ENCODE results near the gene RPN2.
A peak's percentile ranks its signal among the peaks of the same experiment; 100 is the strongest.

The RPN2 gene

DNA sequence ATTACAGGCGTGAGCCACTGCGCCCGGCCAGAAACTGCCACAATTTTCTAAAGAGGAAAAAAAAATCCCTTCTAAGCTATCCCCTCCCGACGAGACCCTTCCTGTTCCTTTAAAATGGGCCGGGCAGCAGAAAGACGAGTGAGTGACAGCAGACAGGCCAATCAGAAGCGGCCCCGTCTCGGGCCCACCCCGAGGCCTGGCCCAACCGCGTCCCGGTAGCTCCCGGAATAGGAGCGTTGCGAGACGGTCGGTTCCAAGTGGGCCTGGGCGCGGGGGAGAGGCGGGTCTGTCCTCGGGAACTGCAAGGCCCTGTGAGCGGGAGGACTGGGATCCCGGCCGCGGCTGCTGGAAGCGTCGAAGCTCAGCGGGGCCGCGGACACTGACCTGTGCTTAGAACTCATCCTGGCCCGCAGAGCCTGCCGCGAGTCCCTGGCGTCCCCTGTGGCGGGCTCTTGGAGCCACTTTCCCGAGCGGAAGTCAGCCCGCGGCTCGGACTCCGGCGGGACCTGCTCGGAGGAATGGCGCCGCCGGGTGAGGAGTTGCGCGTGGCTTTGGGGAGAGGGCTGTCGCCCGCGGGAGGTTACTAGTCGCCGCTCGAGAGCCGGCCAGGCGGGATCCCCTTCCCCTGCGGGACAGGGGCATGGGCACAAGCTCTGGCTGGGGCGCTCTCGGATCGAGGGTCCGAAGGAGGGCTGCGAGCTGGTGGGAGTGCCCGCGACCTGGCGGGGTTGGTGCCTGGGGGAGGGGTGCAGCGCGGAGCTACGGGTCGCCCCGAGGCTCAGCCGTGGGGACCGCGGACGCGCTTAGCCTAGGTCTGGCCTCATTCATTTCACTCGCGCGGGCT lies at the start of gene RPN2, which contains the start of gene MROH8:
RPN2 (plus strand) TSS at position 492 of the 844 bp plus-strand sequence; CDS start at position 519, 27 bp downstream.
MROH8 (minus strand) TSS at position 710 of the 844 bp plus-strand sequence.
- in situ Hi-C loops (cut with HindIII; ENCODE audit: low sequenced_read_pairs) = no loop called here
- DNase-seq (ENCODE audit: low read depth, low spot score) = peak; percentile 99
- TF ChIP-seq CTCF (IDR thresholded peaks at IDR 0.05; ENCODE audit: low read depth, low read length) = no peak
- peak within 1 kb of the TSS; percentile 71 for H3K4me3 ChIP-seq (ENCODE audit: low read depth, low read length)

DNA sequence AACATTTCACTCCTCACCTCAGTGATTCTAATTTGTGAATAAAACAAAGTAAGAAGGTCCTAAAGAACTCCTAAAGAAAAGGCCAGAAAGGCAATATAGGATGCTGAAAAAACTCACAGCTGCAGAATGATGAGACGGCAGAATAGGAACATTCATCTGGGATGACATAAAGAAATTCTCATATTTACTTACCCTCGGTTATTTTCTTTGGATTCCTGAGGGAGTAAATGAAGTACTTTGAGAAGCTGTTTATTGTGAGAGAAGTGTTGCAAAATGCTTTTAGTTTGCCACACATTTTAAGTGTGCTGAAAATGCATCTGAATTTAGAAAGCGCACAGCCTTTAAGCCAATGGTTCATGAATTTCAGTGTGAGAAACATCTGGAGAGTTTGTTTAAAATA lies 47.6 kb upstream of the RPN2 start:
- TF ChIP-seq CTCF (IDR thresholded peaks at IDR 0.05; ENCODE audit: low read depth, low read length) = no peak
- no peak for DNase-seq (ENCODE audit: low read depth, low spot score)
- in situ Hi-C loops (cut with HindIII; ENCODE audit: low sequenced_read_pairs) = no loop called here
- H3K4me3 ChIP-seq (ENCODE audit: low read depth, low read length) = no peak overlapping the region

DNA sequence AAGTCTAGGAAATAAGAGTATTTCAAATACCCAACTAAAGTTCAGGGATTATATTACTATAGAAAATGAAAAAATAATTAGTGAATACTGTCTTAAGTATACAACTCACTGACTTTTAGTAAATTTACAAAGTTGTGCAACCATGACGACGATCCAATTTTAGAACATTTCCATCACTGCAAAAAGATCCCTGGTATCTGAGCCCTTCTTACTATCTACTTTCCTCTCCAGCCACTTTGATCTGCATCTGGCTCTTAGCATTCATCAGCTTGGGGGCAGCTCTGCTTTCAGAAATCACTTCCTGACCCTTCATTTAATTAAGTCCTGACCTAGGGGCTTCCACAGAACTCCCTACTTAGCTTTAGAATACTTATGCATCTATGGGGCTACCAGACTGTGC lies 45.2 kb upstream of the RPN2 start:
- TF ChIP-seq CTCF (IDR thresholded peaks at IDR 0.05; ENCODE audit: low read depth, low read length) = no peak
- in situ Hi-C loops (cut with HindIII; ENCODE audit: low sequenced_read_pairs) = no loop called here
- no peak for DNase-seq (ENCODE audit: low read depth, low spot score)
- no peak overlapping the region for H3K4me3 ChIP-seq (ENCODE audit: low read depth, low read length)

GRCh38 chr20:37137547-37137946 lies 41.6 kb upstream of the RPN2 start:
- H3K4me3 ChIP-seq (ENCODE audit: low read depth, low read length) = no peak overlapping the region
- no peak for TF ChIP-seq CTCF (IDR thresholded peaks at IDR 0.05; ENCODE audit: low read depth, low read length)
- in situ Hi-C loops (cut with HindIII; ENCODE audit: low sequenced_read_pairs) = no loop called here

DNA sequence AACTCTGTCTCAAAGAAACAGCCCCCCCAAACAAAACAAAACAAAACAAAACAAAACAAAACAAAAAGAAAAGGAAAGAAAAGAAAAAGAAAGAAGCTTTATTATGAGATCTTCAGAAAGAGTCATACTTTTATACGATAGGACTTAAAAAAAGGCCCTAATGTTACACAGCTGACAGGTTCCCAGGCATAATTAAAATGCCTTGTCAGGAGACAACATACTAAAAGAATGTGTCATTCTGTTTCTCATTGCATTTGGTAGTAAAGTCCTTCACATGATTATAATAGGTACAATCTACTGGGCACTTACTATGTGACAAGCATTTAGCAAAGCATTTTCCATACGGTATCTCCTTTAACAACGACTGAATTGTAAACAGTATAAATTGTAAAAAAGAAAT lies 36.4 kb upstream of the RPN2 start:
- DNase-seq (ENCODE audit: low read depth, low spot score) = no peak
- in situ Hi-C loops (cut with HindIII; ENCODE audit: low sequenced_read_pairs) = no loop called here
- no peak for TF ChIP-seq CTCF (IDR thresholded peaks at IDR 0.05; ENCODE audit: low read depth, low read length)
- no peak overlapping the region for H3K4me3 ChIP-seq (ENCODE audit: low read depth, low read length)

More at GRCh38 chr20:37137547-37137946, 41.6 kb upstream of the RPN2 start:
- DNase-seq (ENCODE audit: low read depth, low spot score) = no peak

DNA sequence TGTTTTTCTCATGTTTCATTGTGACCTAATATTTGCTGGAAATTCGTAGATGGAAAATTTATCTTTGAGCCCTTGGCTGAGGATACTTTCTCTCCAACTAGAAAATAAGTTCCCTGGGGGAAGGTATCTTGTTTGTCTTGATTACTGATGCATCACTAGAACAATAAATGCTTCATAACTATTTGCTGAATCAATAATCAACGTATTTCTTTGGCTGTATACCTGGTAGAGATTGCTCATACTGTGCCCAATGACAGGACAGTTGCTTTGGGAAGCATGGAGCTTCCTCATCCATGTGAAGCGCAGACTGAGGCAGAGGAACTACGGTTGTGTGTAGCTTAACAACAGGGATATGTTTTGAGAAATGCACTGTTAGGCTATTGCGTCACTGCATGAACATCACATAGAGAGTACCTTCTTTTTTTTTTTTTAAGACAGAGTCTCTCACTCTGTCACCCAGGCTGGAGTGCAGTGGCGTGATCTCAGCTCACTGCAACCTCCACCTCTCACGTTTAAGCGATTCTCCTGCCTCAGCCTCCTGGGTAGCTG lies 34.2 kb upstream of the RPN2 start:
- H3K4me3 ChIP-seq (ENCODE audit: low read depth, low read length) = no peak overlapping the region
- TF ChIP-seq CTCF (IDR thresholded peaks at IDR 0.05; ENCODE audit: low read depth, low read length) = no peak
- no peak for DNase-seq (ENCODE audit: low read depth, low spot score)
- in situ Hi-C loops (cut with HindIII; ENCODE audit: low sequenced_read_pairs) = no loop called here
